Psoas muscle (tissue), 8 donors: ENCODE data around the gene SNORC. TPM values are rescaled to one million over a fixed set of nuclear protein-coding genes. Genes with fewer than 3 reads are reported as not detected.

ENCODE experiments used
- ATAC-seq, 4 donors: fragments of 200-7000 bp; cut with Tn5 transposase; one replicate each; pipeline ENCODE4 v1.9.1; 2020; ENCODE audit warnings: moderate library complexity in 3 of 4, mild to moderate bottlenecking in 2 of 4
- DNase-seq, 2 donors: peaks; one replicate each; pipeline ENCODE4 v3.0.0-alpha.2; 2020
- H3K27ac ChIP-seq: fragments of 200-600 bp; one replicate; pipeline ENCODE4 v1.8.0; 2022
- H3K27me3 ChIP-seq, 3 donors: fragments of 200-600 bp in 1 of 3; one replicate each; pipeline versions ENCODE4 v1.6.1 to v1.8.0; 2013 to 2022; ENCODE audit warnings: low read length in 2 of 3, mild to moderate bottlenecking in 2 of 3, moderate library complexity in 1 of 3; ENCODE audit not compliant: insufficient read depth in 3 of 3
- H3K36me3 ChIP-seq, 2 donors: fragments of 200-600 bp in 1 of 2; one replicate each; pipeline versions ENCODE4 v1.6.1 to v1.8.0; 2013 to 2022; ENCODE audit warnings: low read depth in 1 of 2, mild to moderate bottlenecking in 1 of 2, moderate library complexity in 1 of 2; ENCODE audit not compliant: insufficient read depth in 1 of 2
- H3K4me1 ChIP-seq: fragments of 200-600 bp; one replicate; pipeline ENCODE4 v1.8.0; 2022
- H3K4me3 ChIP-seq: fragments of 200-600 bp; one replicate; pipeline ENCODE4 v1.8.0; 2022; ENCODE audit warnings: mild to moderate bottlenecking
- H3K9me3 ChIP-seq: fragments of 200-600 bp; one replicate; pipeline ENCODE4 v1.8.0; 2022
- CTCF ChIP-seq: fragments of 200-600 bp; IDR thresholded peaks from one replicate; pipeline ENCODE4 v1.8.0; 2022; ENCODE audit warnings: antibody characterized with exemption
- WGBS, 3 donors: extraction: QIAGEN DNeasy Blood & Tissue Kit; methylation state at CpG; one replicate each; pipeline versions ENCODE4 v1.1.6 to v1.1.7; 2013; 5-methylcytosine and 5-hydroxymethylcytosine counted together
- intact Hi-C, 2 donors: fragments of 100-400 bp; cut with DNase I; formaldehyde crosslinking; loops; one replicate each; pipeline versions ENCODE4 v1.11.0 to v1.14.2; 2022
- polyA plus RNA-seq, 3 donors: library from polyadenylated mRNA; stranded (reverse); fragments of 200-250 nt; gene quantifications; one replicate each; pipeline ENCODE4 v1.2.3, GENCODE V29; 2013
- total RNA-seq, 4 donors: library from RNA; stranded (reverse); fragmentation: NEBNext Ultra II Directional in 2 of 4; extraction: Animal tissue kit (Norgen Biotek cat#: 25700) in 2 of 4; gene quantifications; one replicate each; pipeline versions ENCODE4 v1.2.1 to v1.2.4, GENCODE V29; 2021 to 2023
- donor health status: healthy with polysubstance abuse.
- donor health status: DM: no; HTN: no; CAD: no; lungs with moderate emphysema.
- donor health status: Bipolar disorder and iron deficiency.
- donor health status: healthy.
- donor health status: DM: yes; HTN: yes; CAD: no.
- donor health status: DM: no; HTN: no; CAD: no.
- donor health status: DM: no; HTN: no; CAD: no.
- donor health status: DM: yes; HTN: yes; CAD: no.

The SNORC gene
- total and polyA plus RNA-seq, 7 donors, result 0.06 to 2.1 (median 0.63) TPM

DNA sequence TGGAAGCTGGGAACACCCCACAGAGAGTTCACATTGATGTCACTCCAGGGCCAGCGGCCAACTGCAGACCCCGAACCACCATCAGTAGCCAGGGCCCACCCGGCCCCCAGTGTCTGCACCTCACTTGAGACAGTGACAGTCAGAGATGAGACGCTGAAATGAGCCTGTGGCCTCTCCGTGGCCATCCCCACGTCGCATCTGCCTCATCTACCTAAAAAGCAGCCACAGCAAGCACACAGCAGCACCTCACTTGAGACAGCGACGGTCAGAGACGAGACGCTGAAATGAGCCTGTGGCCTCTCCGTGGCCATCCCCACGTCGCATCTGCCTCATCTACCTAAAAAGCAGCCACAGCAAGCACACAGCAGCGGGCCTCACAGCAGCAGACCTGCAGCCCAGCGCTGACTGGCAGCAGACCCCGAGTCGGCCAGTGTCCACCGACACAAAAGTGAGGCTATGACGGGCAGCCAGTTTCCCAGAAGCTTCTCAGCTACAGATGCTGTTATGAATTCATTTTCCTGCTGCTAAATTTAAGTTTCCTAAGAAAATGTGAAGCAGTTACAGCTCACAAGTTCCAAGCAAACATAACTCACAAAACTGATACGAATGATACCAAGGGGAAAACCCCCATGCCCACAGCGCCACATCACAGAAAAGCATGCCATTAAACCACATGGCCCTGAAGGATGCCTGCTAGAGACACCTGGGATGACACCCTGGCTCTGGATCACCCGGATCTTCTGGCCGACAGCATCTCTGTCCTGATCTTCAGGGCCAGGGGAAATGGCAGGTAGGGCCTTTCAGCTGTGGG, 27.7 kb downstream of the SNORC start:
- intact Hi-C loops, result no loop called here
- TF ChIP-seq CTCF, result no peak
- 87 to 90% (median 87%) methylated on average over 24 of the region's 24 CpGs for WGBS, 3 donors
- Histone ChIP-seq H3K27ac (no peak overlapping the region), H3K4me1 (no peaks in the 10 kb centered on the region), H3K36me3 (no peaks in the 10 kb centered on the region), H3K27me3 (peaks cover 0 to 15% (median 2%) of the 10 kb centered on the region in 3 donors), H3K9me3 (no peaks in the 10 kb centered on the region), H3K4me3 (no peak overlapping the region)
- ATAC-seq (no peak), DNase-seq (no peak)

- intact Hi-C loops, result no loop called here
- no peaks in the 10 kb centered on the region for H3K9me3 ChIP-seq
- WGBS, 3 donors, result 61 to 67% (median 62%) methylated on average over 18 of the region's 18 CpGs
- H3K27me3 ChIP-seq, result peaks cover 0 to 15% (median 2%) of the 10 kb centered on the region in 3 donors
- no peaks in the 10 kb centered on the region for H3K4me1 ChIP-seq
- H3K36me3 ChIP-seq, result no peaks in the 10 kb centered on the region
- H3K4me3 ChIP-seq, result no peak overlapping the region
- no peak for ATAC-seq
- no peak for TF ChIP-seq CTCF
- H3K27ac ChIP-seq, result no peak overlapping the region
- DNase-seq, result no peak
Measured at GRCh38 chr2:232898592-232899543, 28.8 kb downstream of the SNORC start.

DNA sequence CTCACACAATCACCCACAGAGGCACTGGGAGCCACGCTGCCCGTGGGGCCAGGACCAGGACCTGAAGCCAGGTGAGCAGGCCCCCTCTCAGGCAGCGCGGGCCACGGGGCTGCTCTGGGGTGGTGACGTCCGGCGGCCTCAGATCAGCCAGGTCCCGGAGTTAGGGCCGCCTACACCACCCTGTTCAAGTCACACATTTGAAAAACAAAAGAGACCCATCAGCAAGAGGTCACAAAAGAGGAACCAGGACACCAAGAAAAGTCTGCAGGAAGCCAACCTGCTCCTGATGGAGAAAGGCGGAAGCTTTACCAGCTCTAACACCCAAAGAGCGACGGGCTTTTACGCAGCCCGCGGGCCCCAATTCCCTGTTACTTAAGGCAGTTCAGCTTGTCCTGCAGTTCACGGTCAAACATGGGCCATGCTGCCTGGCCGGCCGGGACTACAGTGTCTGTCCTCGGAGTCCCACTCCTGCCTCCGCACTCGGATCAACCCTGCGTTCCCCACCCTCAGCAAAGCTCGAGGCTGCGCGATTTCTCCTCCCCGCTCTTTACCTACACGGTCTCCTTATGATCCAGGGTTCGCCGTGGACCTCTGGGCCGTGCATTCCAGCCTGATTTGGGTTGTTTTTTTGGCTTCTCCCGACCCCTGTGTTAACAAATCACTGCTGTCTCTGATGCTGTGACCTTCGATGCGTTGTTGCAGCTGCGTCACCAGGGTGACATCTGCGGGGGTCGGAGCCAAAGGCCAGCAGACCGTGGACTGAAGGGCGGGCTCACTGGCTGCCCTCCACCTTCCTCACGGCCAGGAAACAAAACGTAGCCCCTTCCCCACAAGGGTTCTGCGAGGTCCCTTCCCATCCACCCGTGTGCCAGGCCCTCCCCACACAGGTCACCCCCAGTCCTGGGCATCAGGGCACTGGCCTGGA, 31.0 kb downstream of the SNORC start:
- no peak for ATAC-seq
- H3K4me1 ChIP-seq, result no peaks in the 10 kb centered on the region
- H3K27me3 ChIP-seq, result peaks cover 0 to 15% (median 2%) of the 10 kb centered on the region in 3 donors
- 38 to 46% (median 45%) methylated on average over 43 of the region's 43 CpGs for WGBS, 3 donors
- H3K4me3 ChIP-seq, result no peak overlapping the region
- H3K27ac ChIP-seq, result no peak overlapping the region
- no peak for DNase-seq
- H3K36me3 ChIP-seq, result no peaks in the 10 kb centered on the region
- intact Hi-C loops, result no loop called here
- H3K9me3 ChIP-seq, result no peaks in the 10 kb centered on the region
- TF ChIP-seq CTCF, result no peak
